GM21528 (cell line): ENCODE data around the gene KIF12.
"Not testable (repeated sequence)": the region's sequence is repeated elsewhere in the genome, so short reads cannot be mapped to it uniquely, and the experiment has no call there.

Source experiments
- ATAC-seq: cut with Tn5 transposase; IDR thresholded peaks from one replicate; pipeline ENCODE4 v1.9.1; 2021; ENCODE audit warnings: mild to moderate bottlenecking, moderate library complexity; ENCODE audit not compliant: unreplicated experiment, low FRiP score

KIF12 gene

DNA sequence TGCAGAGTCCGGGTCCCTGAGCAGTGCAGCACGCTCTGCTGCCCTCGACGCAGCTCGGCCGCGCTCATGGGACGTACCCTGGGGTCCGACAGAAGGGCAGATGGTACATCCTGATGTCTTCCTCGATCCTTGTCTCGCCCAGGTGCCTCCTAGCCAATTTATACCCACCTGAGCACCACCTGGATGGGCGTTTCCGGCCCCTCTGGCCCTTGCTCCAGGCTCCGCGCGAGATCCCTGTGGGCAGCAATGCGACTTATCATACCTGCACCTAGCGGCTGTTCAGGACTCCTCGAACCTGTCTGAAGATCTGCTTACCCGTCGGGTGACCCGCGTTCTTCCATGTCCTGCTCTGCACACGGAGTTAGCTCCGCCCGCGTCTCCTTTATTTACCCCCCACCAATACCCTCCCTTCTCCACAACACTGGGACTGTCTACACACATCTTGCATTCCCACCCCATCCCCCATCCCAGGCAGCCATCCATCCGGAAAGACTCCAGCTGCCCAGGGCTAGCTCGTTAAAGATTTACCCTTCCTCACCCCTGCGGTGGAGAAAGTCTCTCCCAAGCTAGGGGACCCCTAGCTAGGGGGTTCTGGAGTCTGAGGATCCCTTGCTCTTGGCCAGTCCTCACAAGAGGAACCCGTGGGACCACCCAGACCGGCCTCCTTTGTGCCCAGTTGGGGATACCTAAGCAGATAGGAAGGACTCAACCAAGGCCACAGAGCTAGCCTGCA lies at the start of gene KIF12:
Gene KIF12, minus strand, starts transcription at position 357 of the 733 bp plus-strand sequence. Its CDS starts 16 bp downstream, at position 341.
- no peak for ATAC-seq

DNA sequence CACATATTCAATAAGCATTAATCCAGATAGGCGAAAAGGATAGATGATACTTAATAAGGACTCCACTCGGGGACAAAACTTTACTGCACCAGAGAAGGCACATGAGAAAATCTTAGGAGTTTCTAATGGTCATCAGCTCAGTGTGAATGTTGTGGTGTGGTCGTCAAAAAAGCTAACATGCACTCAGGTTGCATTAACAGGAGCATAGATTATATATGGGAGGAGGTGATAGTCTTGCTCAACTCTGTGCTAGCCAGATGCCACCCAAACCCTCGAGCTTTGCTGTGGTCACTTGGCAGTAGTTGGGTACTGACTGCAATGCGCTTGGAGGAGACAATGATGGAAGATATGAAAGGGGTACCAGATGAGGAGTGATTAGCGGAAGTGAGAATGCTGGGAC lies 47.6 kb upstream of the KIF12 start:
- ATAC-seq, result no peak

DNA sequence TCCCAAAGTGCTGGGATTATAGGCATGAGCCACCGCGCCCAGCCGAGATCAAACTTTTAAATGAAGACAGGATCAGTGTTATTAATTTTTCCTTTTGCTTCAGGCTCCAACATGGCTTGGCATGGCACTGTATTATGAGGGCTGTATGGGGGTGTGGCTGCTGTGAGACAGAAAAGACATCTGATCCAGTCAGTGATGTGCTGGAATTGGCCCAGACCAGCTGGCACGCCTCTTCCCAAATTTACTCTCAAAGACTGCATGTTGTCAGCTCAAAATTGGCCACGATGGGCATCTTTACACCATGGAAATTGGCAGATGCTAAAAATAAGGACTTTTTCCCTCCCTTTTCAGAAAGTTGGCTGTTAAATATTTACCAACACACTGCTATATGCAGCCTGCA lies 44.1 kb upstream of the KIF12 start:
- no peak for ATAC-seq

DNA sequence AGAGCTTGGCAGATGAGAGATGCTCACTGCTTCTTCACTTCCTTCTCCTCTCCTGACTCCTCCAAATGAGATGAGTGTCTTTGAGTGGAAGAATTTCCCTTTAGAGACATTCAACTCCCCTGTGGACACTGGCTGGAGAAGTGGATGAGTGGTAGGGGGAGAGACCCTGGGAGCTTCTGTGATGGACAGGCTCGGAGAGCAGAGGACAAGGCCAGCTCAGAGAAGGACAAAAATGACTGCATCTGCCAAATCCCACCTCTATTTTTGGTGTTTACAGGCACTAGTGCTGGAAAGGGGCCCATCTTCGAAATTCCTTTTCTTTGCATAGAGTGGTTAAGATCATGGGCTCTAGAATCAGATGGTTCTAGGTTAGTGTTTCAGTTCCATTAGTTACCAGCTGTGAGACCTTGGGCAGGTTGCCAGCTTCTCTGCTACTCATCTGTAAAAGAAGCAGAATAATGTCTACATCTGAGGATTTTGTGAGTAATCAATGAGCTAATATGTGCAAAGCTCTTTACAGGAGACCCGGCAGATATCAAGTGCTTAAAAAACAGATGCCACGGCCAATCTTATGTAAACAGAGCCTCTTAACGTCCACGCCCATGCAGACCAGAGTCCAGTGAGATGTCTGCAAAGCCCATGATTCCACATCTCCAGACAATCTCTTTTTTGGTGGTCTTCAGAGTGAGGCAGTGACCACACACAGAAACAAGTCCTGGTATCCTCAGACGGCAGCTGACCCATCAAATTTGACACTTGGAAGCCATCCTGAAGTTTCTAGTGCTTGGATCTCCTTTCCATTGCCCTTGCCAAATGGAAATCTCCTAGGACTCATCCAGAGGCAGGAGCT lies 42.7 kb upstream of the KIF12 start:
- ATAC-seq, result no peak

DNA sequence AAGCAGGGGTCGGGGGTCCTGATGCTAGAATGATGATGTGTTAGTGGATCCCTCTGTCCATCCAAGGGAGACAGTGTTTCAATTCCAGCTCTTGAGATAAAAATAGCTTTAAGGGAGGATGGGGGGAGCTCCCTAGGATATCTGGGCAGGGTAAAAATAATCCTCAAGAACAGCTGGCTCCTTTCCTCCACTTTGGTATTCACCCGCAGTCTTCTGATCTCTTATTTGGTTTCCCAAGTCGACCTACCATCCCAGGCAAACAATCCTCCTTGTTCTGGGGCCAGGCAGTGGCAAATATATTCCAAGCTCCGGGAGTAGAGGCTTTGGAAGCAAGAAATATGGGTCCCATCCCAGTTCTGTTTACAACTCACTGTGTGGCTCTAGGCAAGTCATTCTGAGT lies 41.8 kb upstream of the KIF12 start:
- no peak for ATAC-seq

DNA sequence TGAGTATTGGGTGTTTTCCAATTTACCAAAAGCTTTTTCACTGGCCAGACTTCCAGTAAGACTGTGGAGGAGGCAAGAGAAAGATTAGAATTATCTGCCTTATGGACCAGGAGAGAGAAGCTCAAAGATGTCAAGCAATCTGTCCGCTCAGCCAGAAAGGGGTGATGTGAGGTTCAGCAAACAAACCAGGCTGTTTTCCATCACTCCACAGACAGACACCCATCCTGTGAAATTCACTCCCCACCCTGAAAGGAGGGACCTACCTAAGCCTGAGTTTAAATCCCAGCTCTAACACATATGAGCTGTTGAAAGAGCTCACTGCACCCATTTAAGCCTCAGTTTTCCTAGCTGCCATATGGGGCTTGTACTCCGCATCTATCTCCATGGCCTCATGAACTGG lies 41.3 kb upstream of the KIF12 start:
- no peak for ATAC-seq

DNA sequence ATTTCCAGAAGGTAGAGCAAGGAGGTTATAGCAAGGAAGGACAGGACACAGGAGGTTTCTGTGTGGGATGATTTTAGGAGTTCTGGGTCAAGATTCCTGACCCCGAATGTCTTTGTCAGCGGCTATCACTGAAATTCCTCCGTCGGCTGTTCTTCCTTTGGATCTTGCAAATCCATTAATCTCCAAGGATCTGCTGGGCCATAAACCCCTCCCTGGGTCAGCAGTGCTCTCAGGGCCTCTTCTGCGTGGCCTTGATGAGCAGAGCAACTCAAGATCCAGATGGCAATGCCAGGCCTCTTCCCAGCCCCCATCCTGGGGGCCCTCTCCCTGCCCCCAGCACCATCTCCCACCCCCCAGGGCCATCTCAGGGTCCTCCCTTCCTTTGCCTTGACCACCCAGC lies 40.0 kb upstream of the KIF12 start:
- ATAC-seq, result no peak

DNA sequence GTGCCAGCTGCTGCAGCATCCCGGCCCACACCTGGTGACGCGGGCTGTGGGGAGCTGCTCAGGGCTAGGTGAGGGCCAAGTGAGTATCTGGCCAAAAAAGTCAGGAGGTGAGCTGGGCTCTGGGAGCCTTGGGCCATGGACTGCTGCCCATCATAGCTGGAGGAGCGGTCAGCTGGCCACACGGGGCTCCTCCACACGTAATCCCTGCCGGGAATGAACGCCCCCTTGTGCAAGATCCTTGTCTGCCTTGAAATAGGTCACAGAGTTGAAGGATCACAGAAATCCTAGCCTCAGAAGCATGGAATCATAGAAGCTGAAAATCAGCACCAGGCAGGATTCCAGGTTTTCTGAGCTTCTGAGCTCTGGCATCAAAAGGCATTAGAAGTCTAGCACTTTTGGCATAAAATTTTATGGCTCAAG lies 39.5 kb upstream of the KIF12 start:
- ATAC-seq, result no peak

DNA sequence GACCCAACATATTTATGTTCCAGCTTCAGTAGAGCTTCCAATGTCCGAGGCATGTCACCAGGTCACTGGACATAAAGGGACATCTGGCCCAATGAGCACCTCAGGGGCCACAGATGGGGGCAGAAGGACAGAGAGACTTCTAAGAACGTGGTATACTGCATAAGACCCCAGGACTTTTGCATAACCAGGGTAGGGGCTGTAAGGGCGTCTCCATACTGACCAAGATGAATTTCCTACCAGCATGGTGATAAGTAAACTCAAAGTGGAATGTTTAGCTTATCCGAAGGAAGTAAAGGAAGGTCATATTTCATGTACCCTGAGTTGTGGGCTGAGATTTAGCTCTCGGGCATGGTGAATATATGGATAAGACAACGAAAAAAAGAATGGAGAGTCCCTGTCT lies 38.7 kb upstream of the KIF12 start:
- no peak for ATAC-seq

DNA sequence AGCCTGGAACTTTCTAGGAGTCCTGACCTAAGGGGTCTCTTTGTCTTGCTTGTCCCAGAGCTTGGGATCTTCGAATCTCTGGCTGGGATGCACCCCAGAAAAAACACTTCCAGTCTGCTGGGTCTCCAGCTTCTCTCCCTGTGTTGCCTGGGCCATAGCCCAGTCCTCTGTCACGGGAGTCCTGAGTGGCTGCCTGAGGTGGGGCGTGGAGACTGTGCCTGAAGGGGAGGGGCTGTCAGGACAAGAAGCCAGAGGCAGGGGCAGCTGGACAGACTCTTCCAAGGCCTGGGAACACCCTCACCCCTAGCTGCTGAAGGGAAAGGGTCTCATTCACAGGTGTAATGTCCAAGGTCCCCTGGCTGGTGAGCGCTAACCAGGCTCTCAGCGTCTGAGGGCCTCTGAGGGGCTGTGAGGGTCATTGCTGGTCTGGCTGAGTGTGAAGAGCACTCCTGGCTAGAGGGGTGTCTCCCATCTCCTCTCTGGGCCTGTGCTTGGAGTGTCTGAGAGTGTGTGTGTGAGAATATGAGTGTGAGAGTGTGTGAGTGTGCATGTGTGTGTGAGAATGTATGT lies 35.8 kb upstream of the KIF12 start:
- ATAC-seq, result no peak

DNA sequence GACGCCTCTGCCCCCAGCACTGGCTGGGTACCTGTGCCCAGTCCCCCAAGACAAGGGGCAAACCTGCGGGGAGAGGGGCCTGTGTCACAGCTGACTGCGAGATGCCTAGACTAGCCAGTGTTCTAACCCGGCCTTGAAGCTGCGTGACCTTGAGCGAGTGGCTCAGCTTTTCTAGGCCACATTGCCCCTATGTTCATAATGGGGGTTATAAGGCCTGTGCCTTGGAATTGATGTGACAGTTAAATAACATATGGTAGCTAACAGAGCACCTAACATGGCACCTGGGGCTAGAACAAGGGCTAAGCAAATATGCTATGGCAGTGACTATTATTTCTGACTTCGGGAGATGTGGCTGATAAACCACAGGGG lies 33.4 kb upstream of the KIF12 start:
- no peak for ATAC-seq

DNA sequence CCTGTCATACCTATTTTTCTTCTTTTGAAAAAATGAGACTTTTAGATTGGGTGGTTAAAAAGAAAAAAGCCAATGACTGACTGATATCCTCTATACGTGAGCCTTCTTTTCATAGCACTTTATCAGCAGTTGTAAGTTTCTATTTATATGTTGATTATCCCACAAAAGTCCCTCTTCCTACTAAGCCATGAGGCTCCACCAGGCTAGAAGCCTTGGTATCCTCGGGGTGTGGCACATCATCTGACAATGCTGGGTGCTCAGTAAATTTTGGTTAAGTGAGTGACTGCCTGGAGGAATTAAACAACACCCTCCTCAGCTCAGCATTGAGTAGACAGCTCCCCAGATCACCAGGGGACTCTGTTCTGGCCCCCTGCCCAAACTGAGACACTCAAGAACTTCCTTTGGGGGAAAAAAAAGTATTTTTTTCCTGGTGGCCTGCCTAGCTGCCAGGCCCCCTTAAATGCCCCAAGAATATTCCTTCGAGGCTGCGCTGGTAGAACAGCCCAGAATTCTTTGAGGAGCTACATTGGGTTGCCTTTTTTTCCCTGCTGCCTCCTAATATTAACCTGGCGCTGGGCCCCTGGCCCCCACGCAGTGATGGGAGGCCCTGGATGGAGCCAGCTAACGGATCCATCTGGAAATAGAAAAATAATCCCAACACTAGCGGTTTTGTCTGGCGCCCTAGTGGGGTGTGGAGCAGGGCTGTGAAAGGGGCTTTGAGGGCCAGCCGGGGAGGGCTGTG lies 32.9 kb upstream of the KIF12 start:
- no peak for ATAC-seq

DNA sequence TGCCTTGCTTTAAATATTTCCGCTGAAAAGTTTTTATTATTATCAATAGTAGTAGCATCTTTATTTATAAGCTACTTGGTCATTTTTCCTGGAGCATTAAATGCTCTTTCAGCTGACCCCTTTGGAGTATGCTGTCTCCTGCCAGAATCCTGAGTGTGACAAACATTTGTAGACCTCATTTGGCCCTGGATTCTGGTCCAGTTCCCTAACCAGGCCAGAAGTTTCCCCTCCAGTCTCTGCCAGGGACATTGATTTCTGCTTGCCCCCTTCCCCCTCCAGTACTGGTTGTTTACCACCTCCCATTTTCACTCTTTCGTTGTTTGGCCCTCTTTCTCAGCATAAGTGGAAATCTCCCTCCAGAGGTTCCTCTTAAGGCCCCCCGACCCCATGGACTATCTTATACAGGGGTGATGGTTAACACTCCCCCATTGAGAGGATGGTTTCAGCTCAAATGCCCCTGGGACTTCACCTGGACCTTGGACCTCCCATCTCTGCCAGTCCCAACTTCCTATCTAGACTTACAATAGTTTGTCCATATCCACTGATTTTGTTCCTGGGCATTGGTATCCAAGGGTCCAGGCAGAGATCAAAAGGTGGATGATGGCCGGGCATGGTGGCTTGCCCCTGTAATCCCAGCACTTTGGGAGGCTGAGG lies 31.7 kb upstream of the KIF12 start:
- ATAC-seq, result no peak

DNA sequence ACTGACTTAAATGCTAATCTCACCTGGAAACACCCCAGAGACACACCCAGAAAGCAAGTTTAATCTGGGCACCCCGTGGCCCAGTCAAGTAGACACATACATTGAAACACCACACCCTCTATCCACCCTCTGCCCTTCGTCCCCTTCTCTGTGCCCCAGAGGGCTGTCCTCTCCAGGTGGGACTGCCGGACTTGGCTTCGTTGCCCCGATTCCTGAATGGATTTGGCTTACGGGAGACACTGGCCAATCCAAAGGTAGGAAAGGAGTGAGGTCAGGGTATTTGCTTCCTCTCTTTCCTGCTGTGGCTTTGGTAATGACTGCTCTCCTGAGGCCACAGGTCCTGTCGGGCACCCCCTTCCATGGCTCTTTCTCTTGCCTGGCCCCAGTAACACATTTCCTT lies 31.0 kb upstream of the KIF12 start:
- ATAC-seq, result no peak

DNA sequence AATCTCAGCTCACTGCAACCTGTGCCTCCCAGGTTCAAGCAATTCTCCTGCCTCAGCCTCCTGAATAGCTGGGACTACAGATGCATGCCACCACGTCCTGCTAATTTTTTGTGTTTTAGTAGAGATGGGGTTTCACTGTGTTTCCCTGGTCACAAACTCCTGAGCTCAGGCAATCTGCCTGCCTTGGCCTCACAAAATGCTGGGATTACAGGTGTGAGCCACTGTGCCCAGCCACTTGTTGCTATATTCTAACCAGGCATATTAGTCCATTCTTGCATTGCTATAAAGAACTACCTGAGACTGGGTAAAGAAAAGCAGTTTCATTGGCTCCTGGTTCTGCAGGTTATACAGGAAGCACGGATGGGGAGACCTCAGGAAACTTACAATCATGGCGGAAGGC lies 29.7 kb upstream of the KIF12 start:
- not testable (repeated sequence) for ATAC-seq

DNA sequence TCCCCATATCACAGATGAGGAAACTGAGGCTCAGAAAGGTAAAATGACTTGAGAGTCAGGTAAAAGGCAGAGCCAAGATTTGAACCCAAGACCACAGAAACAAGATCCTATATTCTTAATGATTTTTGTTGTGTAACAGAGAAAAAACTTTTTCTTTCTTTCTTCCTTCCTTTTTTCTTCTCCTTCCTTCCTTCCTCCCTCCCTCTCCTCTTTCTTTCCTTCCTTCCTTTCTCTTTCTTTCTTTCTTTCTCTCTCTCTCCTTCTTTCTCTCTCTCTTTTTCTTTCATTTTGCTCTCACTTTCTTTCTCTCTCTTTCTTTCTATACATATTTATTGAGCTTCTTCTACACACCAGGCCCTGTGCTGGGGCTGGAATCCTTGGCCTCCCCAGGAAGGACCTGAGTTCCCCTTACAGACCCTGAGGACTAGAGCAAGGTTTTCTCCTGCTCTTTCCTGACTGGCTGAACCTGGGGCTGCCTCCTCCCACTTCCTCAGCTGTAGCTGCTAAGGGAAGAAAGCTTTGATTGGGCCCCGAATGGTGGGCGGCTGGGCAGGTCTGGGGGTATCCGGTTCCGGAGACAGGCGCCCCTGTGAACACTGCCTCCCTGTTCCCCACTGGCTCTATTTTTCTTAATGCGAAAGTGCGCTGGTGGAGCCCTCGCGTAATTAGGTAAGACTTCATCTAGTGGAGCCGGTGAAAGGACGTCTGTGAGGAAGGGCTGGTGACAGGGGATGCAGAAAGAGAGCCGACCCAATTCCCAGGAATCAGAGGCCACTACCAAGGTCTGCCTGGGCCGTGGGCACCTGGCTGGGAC lies 27.4 kb upstream of the KIF12 start:
- no peak for ATAC-seq

DNA sequence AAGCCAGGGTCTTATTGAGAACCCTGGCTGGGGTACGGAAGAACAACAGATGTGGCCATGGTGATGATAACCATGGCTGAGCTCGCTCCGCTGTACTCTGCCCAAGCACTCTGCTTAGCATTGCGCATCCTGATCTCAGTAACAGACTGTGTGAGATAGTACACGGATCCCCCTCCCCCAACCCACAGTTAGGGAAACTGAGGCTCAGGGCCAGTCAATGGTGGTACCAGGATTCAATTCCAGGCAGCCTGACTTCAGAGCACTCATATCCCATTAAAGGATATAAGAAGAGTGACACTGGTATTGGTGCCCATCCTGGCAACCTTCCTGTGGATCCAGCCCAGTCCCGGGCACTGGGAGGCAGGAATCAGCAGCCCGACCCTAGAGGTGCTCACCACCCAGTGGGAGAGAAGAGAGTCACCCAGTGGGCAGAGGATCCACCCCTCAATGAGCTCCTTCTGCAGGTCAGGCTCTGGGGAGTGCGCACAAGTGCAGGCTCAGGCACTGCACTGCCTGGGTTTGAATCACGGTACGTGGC lies 26.5 kb upstream of the KIF12 start:
- ATAC-seq, result no peak

DNA sequence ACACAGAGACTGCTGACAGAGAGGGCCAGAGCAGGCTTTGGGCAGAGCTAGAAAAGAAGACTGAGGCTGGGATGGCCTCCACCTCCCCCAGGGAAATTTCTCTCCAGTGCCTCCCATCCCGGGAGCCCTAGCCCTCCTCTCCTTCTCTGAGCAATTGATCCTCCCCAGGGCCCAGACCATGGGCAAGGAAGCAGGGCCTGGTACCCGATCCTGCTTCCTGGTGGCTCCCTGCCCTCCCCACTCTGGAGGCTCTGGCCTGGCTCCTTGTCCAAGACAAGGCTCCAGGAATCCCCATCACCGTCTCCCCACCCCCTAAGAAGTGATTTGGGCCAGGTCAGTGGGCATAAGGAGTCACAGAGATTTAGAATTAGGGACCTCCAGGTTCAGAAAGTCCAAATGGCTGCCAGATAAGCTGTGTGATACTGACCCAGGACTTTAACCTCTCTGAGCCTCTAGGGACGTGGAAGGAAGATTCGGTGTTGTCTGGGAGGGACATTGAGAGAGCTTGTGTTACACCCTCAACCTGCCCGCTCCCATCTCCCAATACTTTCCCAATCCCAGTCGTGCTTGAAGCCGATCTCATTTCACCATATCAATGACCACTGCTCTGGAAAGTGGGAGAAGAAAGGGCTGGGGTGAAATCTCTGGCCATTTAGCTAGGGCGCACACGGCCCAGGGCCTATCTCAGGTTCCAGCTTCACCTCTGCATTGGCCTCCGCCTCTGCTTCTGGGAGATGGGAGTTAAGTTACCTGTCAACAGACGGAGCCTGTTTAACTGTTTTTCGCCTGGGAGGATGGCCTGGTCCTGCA lies 25.8 kb upstream of the KIF12 start:
- no peak for ATAC-seq

DNA sequence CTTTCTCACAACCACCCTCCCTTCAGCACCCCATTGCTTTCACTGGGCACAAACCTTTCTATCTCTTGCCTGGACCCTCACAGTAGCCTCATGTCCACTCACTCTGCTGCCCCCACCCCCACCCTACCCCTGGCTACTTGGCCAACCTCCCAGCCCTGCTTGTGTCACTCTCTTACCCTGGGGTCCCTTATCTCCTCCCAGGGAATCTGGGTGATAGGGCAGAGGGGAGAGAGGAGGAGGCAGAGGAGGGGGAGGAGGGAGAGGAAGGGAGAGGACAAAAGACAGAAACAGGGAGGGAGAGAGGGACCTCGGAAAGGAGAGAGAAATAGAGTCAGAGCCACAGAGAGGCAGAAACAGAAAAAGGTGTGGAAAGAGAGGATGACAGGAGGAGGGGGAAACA lies 25.0 kb upstream of the KIF12 start:
- ATAC-seq, result no peak
